ENCODE results near the gene OTOGL.
"Not testable (repeated sequence)": the region's sequence is repeated elsewhere in the genome, so short reads cannot be mapped to it uniquely, and the experiment has no call there.

The OTOGL gene

GRCh38 chr12:80232837-80233236, 133.5 kb downstream of the OTOGL start:
- H3K36me3 ChIP-seq (ENCODE audit: control insufficient read depth in 1 of 2, insufficient read depth in 2 of 2, low read length in 2 of 2): no peaks in the 10 kb centered on the region
- H3K4me1 ChIP-seq (ENCODE audit: control insufficient read depth in 1 of 2, insufficient read depth in 2 of 2, low read length in 2 of 2): no peaks in the 10 kb centered on the region
- no peaks in the 10 kb centered on the region for H3K9me3 ChIP-seq (ENCODE audit: control insufficient read depth in 1 of 2, low read length in 2 of 2)
- H3K4me3 ChIP-seq (ENCODE audit: low read depth in 1 of 2, low read length in 2 of 2): no peak overlapping the region
- H3K27me3 ChIP-seq (ENCODE audit: low read depth, low read length): no peaks in the 10 kb centered on the region
- no peak overlapping the region for H3K27ac ChIP-seq (ENCODE audit: low read length)

DNA sequence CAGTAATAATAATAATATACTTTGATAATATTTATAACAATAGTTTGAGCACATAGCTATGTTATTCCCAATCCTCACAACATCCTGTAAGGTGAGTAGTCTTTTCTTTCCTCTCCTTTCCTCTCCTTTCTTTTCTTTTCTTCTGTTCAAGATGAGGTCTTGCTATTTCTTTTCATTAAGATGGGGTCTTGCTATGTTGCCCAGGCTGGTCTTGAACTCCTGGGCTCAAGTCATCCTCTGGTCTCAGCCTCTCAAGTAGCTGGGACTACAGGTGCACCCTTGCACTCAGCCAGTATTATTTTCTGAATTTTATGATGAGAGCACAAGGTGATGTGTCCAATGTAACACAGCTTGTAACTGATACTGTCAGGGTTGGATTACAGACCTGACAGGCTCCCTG, 134.6 kb downstream of the OTOGL start:
- H3K9me3 ChIP-seq (ENCODE audit: control insufficient read depth in 1 of 2, low read length in 2 of 2): no peaks in the 10 kb centered on the region
- no peaks in the 10 kb centered on the region for H3K27me3 ChIP-seq (ENCODE audit: low read depth, low read length)
- H3K27ac ChIP-seq (ENCODE audit: low read length): no peak overlapping the region
- H3K4me3 ChIP-seq (ENCODE audit: low read depth in 1 of 2, low read length in 2 of 2): no peak overlapping the region
- no peaks in the 10 kb centered on the region for H3K4me1 ChIP-seq (ENCODE audit: control insufficient read depth in 1 of 2, insufficient read depth in 2 of 2, low read length in 2 of 2)
- H3K36me3 ChIP-seq (ENCODE audit: control insufficient read depth in 1 of 2, insufficient read depth in 2 of 2, low read length in 2 of 2): no peaks in the 10 kb centered on the region

- Histone ChIP-seq H3K27me3 (ENCODE audit: low read depth, low read length) (no peaks in the 10 kb centered on the region), H3K27ac (ENCODE audit: low read length) (no peak overlapping the region), H3K9me3 (ENCODE audit: control insufficient read depth in 1 of 2, low read length in 2 of 2) (no peaks in the 10 kb centered on the region), H3K36me3 (ENCODE audit: control insufficient read depth in 1 of 2, insufficient read depth in 2 of 2, low read length in 2 of 2) (no peaks in the 10 kb centered on the region), H3K4me3 (ENCODE audit: low read depth in 1 of 2, low read length in 2 of 2) (no peak overlapping the region), H3K4me1 (ENCODE audit: control insufficient read depth in 1 of 2, insufficient read depth in 2 of 2, low read length in 2 of 2) (no peaks in the 10 kb centered on the region)
These were observed 135.3 kb downstream of the OTOGL start for GRCh38 chr12:80234667-80235066.

DNA sequence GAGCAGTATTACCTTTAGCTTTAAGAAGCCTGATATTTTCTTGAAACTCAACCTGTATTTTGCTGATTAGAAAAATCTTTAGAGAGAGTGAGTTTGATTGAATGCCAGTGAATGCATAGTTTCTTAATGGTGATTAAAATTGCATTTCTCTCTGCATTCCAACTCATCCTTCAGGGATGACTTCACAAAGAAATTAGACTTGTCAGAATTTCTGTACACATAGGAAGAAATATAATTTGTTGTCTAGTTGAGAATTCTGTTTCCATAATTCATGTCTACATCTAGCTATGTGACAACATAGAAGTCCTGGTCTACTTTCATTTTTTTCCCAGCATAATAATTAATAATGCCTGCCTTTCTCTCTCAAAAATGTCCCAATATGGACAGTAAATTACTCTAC, 136.6 kb downstream of the OTOGL start:
- Histone ChIP-seq H3K27me3 (ENCODE audit: low read depth, low read length) (no peaks in the 10 kb centered on the region), H3K9me3 (ENCODE audit: control insufficient read depth in 1 of 2, low read length in 2 of 2) (peaks cover 0 to 2% of the 10 kb centered on the region in 2 donors), H3K27ac (ENCODE audit: low read length) (no peak overlapping the region), H3K4me1 (ENCODE audit: control insufficient read depth in 1 of 2, insufficient read depth in 2 of 2, low read length in 2 of 2) (no peaks in the 10 kb centered on the region), H3K4me3 (ENCODE audit: low read depth in 1 of 2, low read length in 2 of 2) (no peak overlapping the region), H3K36me3 (ENCODE audit: control insufficient read depth in 1 of 2, insufficient read depth in 2 of 2, low read length in 2 of 2) (no peaks in the 10 kb centered on the region)

DNA sequence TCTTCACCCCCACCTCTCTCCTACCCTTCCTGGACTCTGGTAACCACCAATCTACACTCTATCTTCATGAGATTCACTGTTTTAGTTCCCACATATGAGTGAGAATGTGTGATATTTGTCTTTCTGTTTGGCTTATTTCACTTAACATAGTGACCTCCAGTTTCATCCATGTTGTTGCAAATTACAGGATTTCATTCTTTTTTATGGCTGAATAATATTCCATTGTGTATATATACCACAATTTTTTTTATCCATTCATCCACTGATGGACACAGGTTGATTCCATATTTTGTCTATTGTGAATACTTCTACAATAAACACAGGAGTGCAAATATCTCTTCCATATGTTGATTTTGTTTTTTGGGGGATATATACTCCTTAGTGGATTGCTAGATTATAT, 140.5 kb downstream of the OTOGL start:
- no peak overlapping the region for H3K4me3 ChIP-seq (ENCODE audit: low read depth in 1 of 2, low read length in 2 of 2)
- H3K27ac ChIP-seq (ENCODE audit: low read length): no peak overlapping the region
- H3K9me3 ChIP-seq (ENCODE audit: control insufficient read depth in 1 of 2, low read length in 2 of 2): peaks cover 0 to 2% of the 10 kb centered on the region in 2 donors
- H3K36me3 ChIP-seq (ENCODE audit: control insufficient read depth in 1 of 2, insufficient read depth in 2 of 2, low read length in 2 of 2): no peaks in the 10 kb centered on the region
- H3K27me3 ChIP-seq (ENCODE audit: low read depth, low read length): no peaks in the 10 kb centered on the region
- H3K4me1 ChIP-seq (ENCODE audit: control insufficient read depth in 1 of 2, insufficient read depth in 2 of 2, low read length in 2 of 2): no peaks in the 10 kb centered on the region

DNA sequence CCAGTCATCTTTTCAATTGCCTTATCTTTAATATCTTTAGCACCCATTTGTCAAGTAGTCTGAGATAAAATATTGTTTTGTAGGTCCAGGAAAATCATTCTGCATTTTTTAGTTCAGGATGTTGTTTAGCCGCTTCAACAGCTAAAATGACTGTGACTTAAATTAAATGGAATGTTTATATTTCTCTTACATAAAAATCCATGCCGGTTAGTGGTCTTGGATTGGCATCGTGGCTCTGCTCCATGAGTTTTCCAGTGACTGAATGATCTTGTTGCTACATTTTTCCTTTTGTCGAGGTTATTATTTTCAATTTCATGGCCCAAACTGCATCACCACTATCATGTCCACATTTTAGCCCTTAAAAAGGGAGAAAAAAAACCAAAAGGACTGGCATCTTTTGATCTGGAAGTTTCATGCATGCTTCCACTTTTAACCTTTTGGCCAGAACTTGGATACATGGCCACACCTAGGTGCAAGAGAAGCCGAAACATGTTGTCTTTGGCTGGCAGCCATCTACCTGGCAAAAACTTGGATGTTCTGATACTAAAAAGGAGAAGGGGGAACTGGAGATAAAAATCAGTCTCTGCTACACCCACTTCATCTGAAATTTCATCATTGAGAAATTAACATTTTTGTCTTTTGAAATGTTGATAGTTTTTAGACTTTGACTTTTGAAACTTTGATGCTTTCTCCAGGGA, 142.4 kb downstream of the OTOGL start:
- Histone ChIP-seq H3K4me3 (ENCODE audit: low read depth in 1 of 2, low read length in 2 of 2) (no peak overlapping the region), H3K4me1 (ENCODE audit: control insufficient read depth in 1 of 2, insufficient read depth in 2 of 2, low read length in 2 of 2) (no peaks in the 10 kb centered on the region), H3K27me3 (ENCODE audit: low read depth, low read length) (no peaks in the 10 kb centered on the region), H3K9me3 (ENCODE audit: control insufficient read depth in 1 of 2, low read length in 2 of 2) (peaks cover 0 to 2% of the 10 kb centered on the region in 2 donors), H3K27ac (ENCODE audit: low read length) (no peak overlapping the region), H3K36me3 (ENCODE audit: control insufficient read depth in 1 of 2, insufficient read depth in 2 of 2, low read length in 2 of 2) (no peaks in the 10 kb centered on the region)

DNA sequence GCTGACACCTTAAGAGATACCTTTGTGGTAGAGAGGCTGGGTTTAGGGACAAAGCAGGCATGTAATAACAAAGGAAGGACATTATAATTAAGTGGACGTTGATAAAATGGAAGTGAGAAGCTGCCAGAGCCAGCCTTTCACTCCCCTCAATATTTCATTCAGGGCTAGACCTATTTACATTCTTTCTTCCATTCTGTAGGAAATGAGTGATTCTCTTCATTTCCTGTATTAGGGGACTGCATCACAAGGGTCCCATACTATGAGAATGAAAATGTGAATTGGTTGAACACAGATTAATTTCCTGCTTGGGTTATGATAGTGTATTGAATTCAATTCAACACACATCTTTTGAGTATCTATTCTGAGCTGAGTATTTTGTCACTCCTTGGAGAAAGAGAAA, 143.0 kb downstream of the OTOGL start:
- no peaks in the 10 kb centered on the region for H3K27me3 ChIP-seq (ENCODE audit: low read depth, low read length)
- no peaks in the 10 kb centered on the region for H3K4me1 ChIP-seq (ENCODE audit: control insufficient read depth in 1 of 2, insufficient read depth in 2 of 2, low read length in 2 of 2)
- no peak overlapping the region for H3K4me3 ChIP-seq (ENCODE audit: low read depth in 1 of 2, low read length in 2 of 2)
- no peaks in the 10 kb centered on the region for H3K36me3 ChIP-seq (ENCODE audit: control insufficient read depth in 1 of 2, insufficient read depth in 2 of 2, low read length in 2 of 2)
- H3K27ac ChIP-seq (ENCODE audit: low read length): no peak overlapping the region
- peaks cover 0 to 2% of the 10 kb centered on the region in 2 donors for H3K9me3 ChIP-seq (ENCODE audit: control insufficient read depth in 1 of 2, low read length in 2 of 2)

DNA sequence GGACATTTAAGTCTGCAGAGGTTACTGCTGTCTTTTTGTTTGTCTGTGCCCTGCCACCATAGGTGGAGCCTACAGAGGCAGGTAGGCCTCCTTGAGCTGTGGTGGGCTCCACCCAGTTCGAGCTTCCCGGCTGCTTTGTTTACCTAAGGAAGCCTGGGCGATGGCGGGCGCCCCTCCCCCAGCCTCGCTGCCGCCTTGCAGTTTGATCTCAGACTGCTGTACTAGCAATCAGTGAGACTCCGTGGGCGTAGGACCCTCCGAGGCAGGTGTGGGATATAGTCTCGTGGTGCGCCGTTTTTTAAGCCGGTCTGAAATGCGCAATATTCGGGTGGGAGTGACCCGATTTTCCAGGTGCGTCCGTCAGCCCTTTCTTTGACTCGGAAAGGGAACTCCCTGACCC, 150.2 kb downstream of the OTOGL start:
- H3K4me3 ChIP-seq (ENCODE audit: low read depth in 1 of 2, low read length in 2 of 2); H3K4me1 ChIP-seq (ENCODE audit: control insufficient read depth in 1 of 2, insufficient read depth in 2 of 2, low read length in 2 of 2); H3K27me3 ChIP-seq (ENCODE audit: low read depth, low read length); H3K27ac ChIP-seq (ENCODE audit: low read length); H3K36me3 ChIP-seq (ENCODE audit: control insufficient read depth in 1 of 2, insufficient read depth in 2 of 2, low read length in 2 of 2); H3K9me3 ChIP-seq (ENCODE audit: control insufficient read depth in 1 of 2, low read length in 2 of 2): not testable (repeated sequence)

GRCh38 chr12:80257920-80258319, 158.6 kb downstream of the OTOGL start:
- Histone ChIP-seq H3K36me3 (ENCODE audit: control insufficient read depth in 1 of 2, insufficient read depth in 2 of 2, low read length in 2 of 2) (no peaks in the 10 kb centered on the region), H3K9me3 (ENCODE audit: control insufficient read depth in 1 of 2, low read length in 2 of 2) (no peaks in the 10 kb centered on the region), H3K27ac (ENCODE audit: low read length) (no peak overlapping the region), H3K4me3 (ENCODE audit: low read depth in 1 of 2, low read length in 2 of 2) (no peak overlapping the region), H3K27me3 (ENCODE audit: low read depth, low read length) (no peaks in the 10 kb centered on the region), H3K4me1 (ENCODE audit: control insufficient read depth in 1 of 2, insufficient read depth in 2 of 2, low read length in 2 of 2) (no peaks in the 10 kb centered on the region)

DNA sequence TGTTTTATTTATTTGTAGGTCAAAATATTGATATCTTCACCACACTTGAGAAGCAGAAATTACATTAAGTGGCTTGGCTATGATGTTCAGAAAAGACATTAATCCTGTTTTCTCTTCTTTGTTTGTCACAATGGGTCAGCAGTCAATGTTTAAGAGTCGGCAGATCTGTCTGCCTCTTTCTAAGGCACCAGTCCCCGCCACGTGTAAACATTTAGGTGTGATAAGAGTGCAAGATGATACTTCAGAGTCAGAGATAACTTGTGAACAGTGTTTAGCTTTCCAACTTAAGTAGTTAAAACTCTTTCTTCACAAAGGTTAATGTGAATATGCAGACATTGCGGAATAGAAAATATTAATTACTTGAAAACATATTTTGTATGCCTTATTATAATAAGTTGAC, 160.9 kb downstream of the OTOGL start:
- H3K36me3 ChIP-seq (ENCODE audit: control insufficient read depth in 1 of 2, insufficient read depth in 2 of 2, low read length in 2 of 2): no peaks in the 10 kb centered on the region
- H3K4me1 ChIP-seq (ENCODE audit: control insufficient read depth in 1 of 2, insufficient read depth in 2 of 2, low read length in 2 of 2): no peaks in the 10 kb centered on the region
- no peak overlapping the region for H3K4me3 ChIP-seq (ENCODE audit: low read depth in 1 of 2, low read length in 2 of 2)
- no peaks in the 10 kb centered on the region for H3K9me3 ChIP-seq (ENCODE audit: control insufficient read depth in 1 of 2, low read length in 2 of 2)
- no peaks in the 10 kb centered on the region for H3K27me3 ChIP-seq (ENCODE audit: low read depth, low read length)
- H3K27ac ChIP-seq (ENCODE audit: low read length): no peak overlapping the region

DNA sequence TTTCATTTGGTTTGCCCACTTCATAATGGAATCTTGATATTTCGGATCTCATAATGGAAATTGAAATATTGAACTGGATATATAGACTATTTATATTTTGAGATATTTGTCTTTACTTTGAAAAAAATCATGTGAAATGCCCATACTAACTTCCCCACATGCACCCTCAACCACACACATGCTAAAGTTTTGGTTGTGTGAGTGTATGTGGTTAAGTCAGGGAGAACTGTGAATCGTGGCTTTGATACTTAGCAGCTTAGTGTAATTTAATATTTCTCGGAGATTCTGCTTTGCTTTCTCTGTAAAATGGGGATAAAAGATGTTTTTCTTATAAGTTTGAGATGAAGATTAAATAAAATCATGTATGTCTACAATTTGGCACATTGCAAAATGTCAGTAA, 162.1 kb downstream of the OTOGL start:
- H3K36me3 ChIP-seq (ENCODE audit: control insufficient read depth in 1 of 2, insufficient read depth in 2 of 2, low read length in 2 of 2): no peaks in the 10 kb centered on the region
- no peak overlapping the region for H3K27ac ChIP-seq (ENCODE audit: low read length)
- H3K27me3 ChIP-seq (ENCODE audit: low read depth, low read length): no peaks in the 10 kb centered on the region
- H3K4me3 ChIP-seq (ENCODE audit: low read depth in 1 of 2, low read length in 2 of 2): no peak overlapping the region
- H3K4me1 ChIP-seq (ENCODE audit: control insufficient read depth in 1 of 2, insufficient read depth in 2 of 2, low read length in 2 of 2): no peaks in the 10 kb centered on the region
- H3K9me3 ChIP-seq (ENCODE audit: control insufficient read depth in 1 of 2, low read length in 2 of 2): no peaks in the 10 kb centered on the region

DNA sequence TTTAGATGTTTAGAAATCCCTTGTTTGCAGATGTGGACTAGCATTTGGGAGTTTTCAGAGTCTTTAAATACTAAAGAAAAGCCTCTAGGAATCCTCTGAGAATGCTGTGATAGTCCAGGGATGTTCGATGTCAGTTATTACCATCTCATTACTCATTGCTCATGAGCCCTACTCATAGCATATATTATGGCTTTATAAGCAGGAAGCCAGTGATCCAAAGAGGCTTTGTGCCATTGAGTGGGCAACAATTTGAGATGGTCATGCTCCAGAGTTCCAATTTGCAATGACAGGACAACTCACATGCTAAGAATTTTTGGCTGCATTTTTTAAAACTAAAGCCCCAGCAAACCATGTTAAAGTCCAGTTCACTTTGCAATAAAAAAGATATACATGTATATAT, 163.0 kb downstream of the OTOGL start:
- Histone ChIP-seq H3K9me3 (ENCODE audit: control insufficient read depth in 1 of 2, low read length in 2 of 2) (no peaks in the 10 kb centered on the region), H3K4me1 (ENCODE audit: control insufficient read depth in 1 of 2, insufficient read depth in 2 of 2, low read length in 2 of 2) (no peaks in the 10 kb centered on the region), H3K27ac (ENCODE audit: low read length) (no peak overlapping the region), H3K27me3 (ENCODE audit: low read depth, low read length) (no peaks in the 10 kb centered on the region), H3K4me3 (ENCODE audit: low read depth in 1 of 2, low read length in 2 of 2) (no peak overlapping the region), H3K36me3 (ENCODE audit: control insufficient read depth in 1 of 2, insufficient read depth in 2 of 2, low read length in 2 of 2) (no peaks in the 10 kb centered on the region)
